Measurements from ENCODE around the gene ZRANB3.

DNA sequence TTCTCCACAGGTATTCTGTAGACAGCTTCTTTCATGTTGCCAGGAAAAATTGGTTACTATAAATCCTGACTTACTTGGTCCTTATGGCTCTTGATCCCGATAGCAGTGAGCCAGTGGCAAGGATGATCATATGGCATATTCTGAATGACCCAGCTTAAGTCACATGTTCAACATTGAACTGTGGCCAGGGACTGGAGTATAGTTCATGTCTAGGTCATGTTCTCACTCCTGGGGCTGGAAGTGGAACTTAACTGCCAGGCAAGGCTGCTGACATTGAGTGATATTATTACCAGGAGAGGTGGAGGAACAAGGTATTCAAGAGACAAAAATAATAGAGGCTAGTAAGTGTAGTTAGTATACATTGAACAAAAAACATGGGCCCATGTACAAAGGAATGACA, 26.5 kb upstream of the ZRANB3 start:
- TF ChIP-seq CTCF (IDR thresholded peaks at IDR 0.05; ENCODE audit: extremely low read depth in 1 of 2, insufficient read depth in 1 of 2, low read depth in 1 of 2, low read length in 2 of 2) (no peak), EZH2 (IDR thresholded peaks at IDR 0.05; ENCODE audit: borderline replicate concordance, low read depth, low read length, severe bottlenecking) (no peak), JUN (IDR thresholded peaks at IDR 0.05; ENCODE audit: borderline replicate concordance, insufficient read depth, insufficient read length, low read depth) (no peak)

Measured in endothelial cell of umbilical vein (primary cell).